ENCODE measurements around the gene NFKB1.

Gene NFKB1

GRCh38 chr4:102553982-102554381 is 52.8 kb downstream of the NFKB1 start:
- no peak overlapping the region for H3K4me3 ChIP-seq (ENCODE audit: low read depth, low read length)
- no peaks in the 10 kb centered on the region for H3K27me3 ChIP-seq (ENCODE audit: control insufficient read depth, insufficient read depth, low read length)
- H3K9ac ChIP-seq (ENCODE audit: low read depth, low read length) = no peak overlapping the region
- no peaks in the 10 kb centered on the region for H3K36me3 ChIP-seq (ENCODE audit: control insufficient read depth, insufficient read depth, low read length)
- H3K4me1 ChIP-seq (ENCODE audit: control insufficient read depth, insufficient read depth, low read length) = no peaks in the 10 kb centered on the region
- no peaks in the 10 kb centered on the region for H3K9me3 ChIP-seq (ENCODE audit: control insufficient read depth, insufficient read depth, low read length)

- no peaks in the 10 kb centered on the region for H3K36me3 ChIP-seq (ENCODE audit: control insufficient read depth, insufficient read depth, low read length)
- H3K9me3 ChIP-seq (ENCODE audit: control insufficient read depth, insufficient read depth, low read length) = no peaks in the 10 kb centered on the region
- H3K4me3 ChIP-seq (ENCODE audit: low read depth, low read length) = no peak overlapping the region
- H3K27me3 ChIP-seq (ENCODE audit: control insufficient read depth, insufficient read depth, low read length) = no peaks in the 10 kb centered on the region
- H3K9ac ChIP-seq (ENCODE audit: low read depth, low read length) = no peak overlapping the region
- H3K4me1 ChIP-seq (ENCODE audit: control insufficient read depth, insufficient read depth, low read length) = no peaks in the 10 kb centered on the region
Measured at GRCh38 chr4:102554482-102554881, 53.3 kb downstream of the NFKB1 start.

GRCh38 chr4:102554992-102555391 is 53.8 kb downstream of the NFKB1 start:
- no peaks in the 10 kb centered on the region for H3K9me3 ChIP-seq (ENCODE audit: control insufficient read depth, insufficient read depth, low read length)
- no peak overlapping the region for H3K9ac ChIP-seq (ENCODE audit: low read depth, low read length)
- H3K4me3 ChIP-seq (ENCODE audit: low read depth, low read length) = no peak overlapping the region
- no peaks in the 10 kb centered on the region for H3K36me3 ChIP-seq (ENCODE audit: control insufficient read depth, insufficient read depth, low read length)
- H3K27me3 ChIP-seq (ENCODE audit: control insufficient read depth, insufficient read depth, low read length) = no peaks in the 10 kb centered on the region
- H3K4me1 ChIP-seq (ENCODE audit: control insufficient read depth, insufficient read depth, low read length) = no peaks in the 10 kb centered on the region

- Histone ChIP-seq H3K4me1 (ENCODE audit: control insufficient read depth, insufficient read depth, low read length) (no peaks in the 10 kb centered on the region), H3K4me3 (ENCODE audit: low read depth, low read length) (no peak overlapping the region), H3K9me3 (ENCODE audit: control insufficient read depth, insufficient read depth, low read length) (no peaks in the 10 kb centered on the region), H3K27me3 (ENCODE audit: control insufficient read depth, insufficient read depth, low read length) (no peaks in the 10 kb centered on the region), H3K36me3 (ENCODE audit: control insufficient read depth, insufficient read depth, low read length) (no peaks in the 10 kb centered on the region), H3K9ac (ENCODE audit: low read depth, low read length) (no peak overlapping the region)
Measured at GRCh38 chr4:102557636-102558035, 56.5 kb downstream of the NFKB1 start.

- no peaks in the 10 kb centered on the region for H3K36me3 ChIP-seq (ENCODE audit: control insufficient read depth, insufficient read depth, low read length)
- H3K4me1 ChIP-seq (ENCODE audit: control insufficient read depth, insufficient read depth, low read length) = no peaks in the 10 kb centered on the region
- H3K27me3 ChIP-seq (ENCODE audit: control insufficient read depth, insufficient read depth, low read length) = no peaks in the 10 kb centered on the region
- no peak overlapping the region for H3K4me3 ChIP-seq (ENCODE audit: low read depth, low read length)
- H3K9ac ChIP-seq (ENCODE audit: low read depth, low read length) = no peak overlapping the region
- H3K9me3 ChIP-seq (ENCODE audit: control insufficient read depth, insufficient read depth, low read length) = no peaks in the 10 kb centered on the region
Measured at GRCh38 chr4:102560115-102560514, 59.0 kb downstream of the NFKB1 start.

GRCh38 chr4:102560571-102561341 is 59.6 kb downstream of the NFKB1 start:
- H3K4me3 ChIP-seq (ENCODE audit: low read depth, low read length) = no peak overlapping the region
- no peaks in the 10 kb centered on the region for H3K4me1 ChIP-seq (ENCODE audit: control insufficient read depth, insufficient read depth, low read length)
- H3K9ac ChIP-seq (ENCODE audit: low read depth, low read length) = no peak overlapping the region
- no peaks in the 10 kb centered on the region for H3K9me3 ChIP-seq (ENCODE audit: control insufficient read depth, insufficient read depth, low read length)
- H3K27me3 ChIP-seq (ENCODE audit: control insufficient read depth, insufficient read depth, low read length) = no peaks in the 10 kb centered on the region
- no peaks in the 10 kb centered on the region for H3K36me3 ChIP-seq (ENCODE audit: control insufficient read depth, insufficient read depth, low read length)

GRCh38 chr4:102563000-102563399 is 61.8 kb downstream of the NFKB1 start:
- Histone ChIP-seq H3K4me3 (ENCODE audit: low read depth, low read length) (no peak overlapping the region), H3K4me1 (ENCODE audit: control insufficient read depth, insufficient read depth, low read length) (no peaks in the 10 kb centered on the region), H3K27me3 (ENCODE audit: control insufficient read depth, insufficient read depth, low read length) (no peaks in the 10 kb centered on the region), H3K36me3 (ENCODE audit: control insufficient read depth, insufficient read depth, low read length) (no peaks in the 10 kb centered on the region), H3K9ac (ENCODE audit: low read depth, low read length) (no peak overlapping the region), H3K9me3 (ENCODE audit: control insufficient read depth, insufficient read depth, low read length) (no peaks in the 10 kb centered on the region)

GRCh38 chr4:102564399-102565059 is 63.4 kb downstream of the NFKB1 start:
- H3K27me3 ChIP-seq (ENCODE audit: control insufficient read depth, insufficient read depth, low read length) = no peaks in the 10 kb centered on the region
- no peaks in the 10 kb centered on the region for H3K36me3 ChIP-seq (ENCODE audit: control insufficient read depth, insufficient read depth, low read length)
- no peaks in the 10 kb centered on the region for H3K9me3 ChIP-seq (ENCODE audit: control insufficient read depth, insufficient read depth, low read length)
- H3K9ac ChIP-seq (ENCODE audit: low read depth, low read length) = no peak overlapping the region
- H3K4me3 ChIP-seq (ENCODE audit: low read depth, low read length) = no peak overlapping the region
- no peaks in the 10 kb centered on the region for H3K4me1 ChIP-seq (ENCODE audit: control insufficient read depth, insufficient read depth, low read length)

GRCh38 chr4:102565696-102566095 is 64.5 kb downstream of the NFKB1 start:
- no peaks in the 10 kb centered on the region for H3K27me3 ChIP-seq (ENCODE audit: control insufficient read depth, insufficient read depth, low read length)
- H3K4me3 ChIP-seq (ENCODE audit: low read depth, low read length) = no peak overlapping the region
- no peaks in the 10 kb centered on the region for H3K36me3 ChIP-seq (ENCODE audit: control insufficient read depth, insufficient read depth, low read length)

GRCh38 chr4:102566426-102566825 is 65.3 kb downstream of the NFKB1 start:
- H3K36me3 ChIP-seq (ENCODE audit: control insufficient read depth, insufficient read depth, low read length) = no peaks in the 10 kb centered on the region
- no peaks in the 10 kb centered on the region for H3K9me3 ChIP-seq (ENCODE audit: control insufficient read depth, insufficient read depth, low read length)
- no peaks in the 10 kb centered on the region for H3K4me1 ChIP-seq (ENCODE audit: control insufficient read depth, insufficient read depth, low read length)

More at GRCh38 chr4:102565696-102566095, 64.5 kb downstream of the NFKB1 start:
- Histone ChIP-seq H3K9me3 (ENCODE audit: control insufficient read depth, insufficient read depth, low read length) (no peaks in the 10 kb centered on the region), H3K9ac (ENCODE audit: low read depth, low read length) (no peak overlapping the region), H3K4me1 (ENCODE audit: control insufficient read depth, insufficient read depth, low read length) (no peaks in the 10 kb centered on the region)

GRCh38 chr4:102567427-102567826 is 66.3 kb downstream of the NFKB1 start:
- Histone ChIP-seq H3K4me1 (ENCODE audit: control insufficient read depth, insufficient read depth, low read length) (no peaks in the 10 kb centered on the region), H3K4me3 (ENCODE audit: low read depth, low read length) (no peak overlapping the region), H3K9me3 (ENCODE audit: control insufficient read depth, insufficient read depth, low read length) (no peaks in the 10 kb centered on the region), H3K36me3 (ENCODE audit: control insufficient read depth, insufficient read depth, low read length) (no peaks in the 10 kb centered on the region), H3K27me3 (ENCODE audit: control insufficient read depth, insufficient read depth, low read length) (no peaks in the 10 kb centered on the region), H3K9ac (ENCODE audit: low read depth, low read length) (no peak overlapping the region)

More at GRCh38 chr4:102566426-102566825, 65.3 kb downstream of the NFKB1 start:
- no peak overlapping the region for H3K9ac ChIP-seq (ENCODE audit: low read depth, low read length)
- no peak overlapping the region for H3K4me3 ChIP-seq (ENCODE audit: low read depth, low read length)
- no peaks in the 10 kb centered on the region for H3K27me3 ChIP-seq (ENCODE audit: control insufficient read depth, insufficient read depth, low read length)

GRCh38 chr4:102569200-102569599 is 68.0 kb downstream of the NFKB1 start:
- no peak overlapping the region for H3K9ac ChIP-seq (ENCODE audit: low read depth, low read length)
- no peaks in the 10 kb centered on the region for H3K4me1 ChIP-seq (ENCODE audit: control insufficient read depth, insufficient read depth, low read length)
- no peaks in the 10 kb centered on the region for H3K36me3 ChIP-seq (ENCODE audit: control insufficient read depth, insufficient read depth, low read length)
- H3K4me3 ChIP-seq (ENCODE audit: low read depth, low read length) = no peak overlapping the region
- no peaks in the 10 kb centered on the region for H3K9me3 ChIP-seq (ENCODE audit: control insufficient read depth, insufficient read depth, low read length)
- H3K27me3 ChIP-seq (ENCODE audit: control insufficient read depth, insufficient read depth, low read length) = no peaks in the 10 kb centered on the region

Measured in iPS-15b (cell line).